BLaER1 (cell line): Measurements from ENCODE around the gene ADGRD1.
A peak's percentile ranks its signal among the peaks of the same experiment; 100 is the strongest.
"Not testable (repeated sequence)": the region's sequence is repeated elsewhere in the genome, so short reads cannot be mapped to it uniquely, and the experiment has no call there.

Experiments
- H3K27ac ChIP-seq: shearing (Covaris generic); formaldehyde crosslinking; 2 replicates; pipeline ENCODE4 v1.8.1; 2022
- H3K27me3 ChIP-seq: shearing (Covaris generic); formaldehyde crosslinking; 2 replicates; pipeline ENCODE4 v1.8.1; 2022
- H3K36me3 ChIP-seq: shearing (Covaris generic); formaldehyde crosslinking; 2 replicates; pipeline ENCODE4 v1.8.1; 2022
- H3K4me1 ChIP-seq: shearing (Covaris generic); formaldehyde crosslinking; 2 replicates; pipeline ENCODE4 v1.8.1; 2022
- H3K4me2 ChIP-seq: shearing (Covaris generic); formaldehyde crosslinking; 2 replicates; pipeline ENCODE4 v1.8.1; 2022
- H3K4me3 ChIP-seq: shearing (Covaris generic); formaldehyde crosslinking; 2 replicates; pipeline ENCODE4 v1.8.1; 2022
- H3K9ac ChIP-seq: shearing (Covaris generic); formaldehyde crosslinking; 2 replicates; pipeline ENCODE4 v1.8.1; 2022
- H3K9me3 ChIP-seq: shearing (Covaris generic); formaldehyde crosslinking; 2 replicates; pipeline ENCODE4 v1.8.1; 2022
- H4K20me1 ChIP-seq: shearing (Covaris generic); formaldehyde crosslinking; 2 replicates; pipeline ENCODE4 v1.8.1; 2022
- Cebpa-rat ChIP-seq: shearing (Covaris generic); IDR thresholded peaks from 2 replicates; pipeline ENCODE4 v1.8.1; 2022

ADGRD1 gene

DNA sequence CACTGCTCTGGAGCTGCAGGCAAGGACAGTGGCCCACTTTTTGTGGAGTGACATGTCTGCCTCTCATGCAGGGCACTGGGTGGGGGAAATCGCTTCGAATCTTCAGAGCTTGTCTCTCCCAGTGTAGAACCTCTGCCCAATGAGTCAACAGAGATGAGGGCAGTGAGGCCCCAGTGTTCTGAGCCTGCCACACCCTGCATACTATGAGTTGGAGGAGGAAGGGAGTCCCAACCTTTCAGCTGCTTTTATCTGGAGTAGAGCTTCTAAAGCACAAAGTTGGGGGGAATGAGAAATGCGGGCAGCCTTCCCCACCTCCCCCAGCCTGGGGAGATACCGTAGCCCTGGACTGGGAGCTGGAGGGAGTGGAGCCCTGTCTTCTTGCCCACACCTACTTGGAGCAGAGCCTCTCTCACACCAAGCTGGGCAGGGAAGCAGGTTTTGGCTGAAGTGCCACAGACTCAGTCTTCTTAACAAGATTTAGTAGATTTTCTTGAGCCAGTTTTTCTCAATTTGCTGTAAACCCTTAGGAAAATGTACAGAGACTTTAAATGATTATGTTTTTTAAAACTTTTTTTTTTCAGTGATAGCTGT is 159.1 kb downstream of the ADGRD1 start:
- Histone ChIP-seq H3K27ac (no peak overlapping the region), H3K4me1 (peaks cover 55% of the 10 kb centered on the region), H3K4me2 (peak overlapping the region; percentile 74), H3K36me3 (peaks cover 20% of the 10 kb centered on the region; the same call in 1 of the 2 replicates), H4K20me1 (no peaks in the 10 kb centered on the region), H3K9me3 (no peaks in the 10 kb centered on the region), H3K27me3 (no peaks in the 10 kb centered on the region), H3K9ac (no peak overlapping the region; the same call in 1 of the 2 replicates), H3K4me3 (no peak overlapping the region)
- no peak for TF ChIP-seq Cebpa-rat

DNA sequence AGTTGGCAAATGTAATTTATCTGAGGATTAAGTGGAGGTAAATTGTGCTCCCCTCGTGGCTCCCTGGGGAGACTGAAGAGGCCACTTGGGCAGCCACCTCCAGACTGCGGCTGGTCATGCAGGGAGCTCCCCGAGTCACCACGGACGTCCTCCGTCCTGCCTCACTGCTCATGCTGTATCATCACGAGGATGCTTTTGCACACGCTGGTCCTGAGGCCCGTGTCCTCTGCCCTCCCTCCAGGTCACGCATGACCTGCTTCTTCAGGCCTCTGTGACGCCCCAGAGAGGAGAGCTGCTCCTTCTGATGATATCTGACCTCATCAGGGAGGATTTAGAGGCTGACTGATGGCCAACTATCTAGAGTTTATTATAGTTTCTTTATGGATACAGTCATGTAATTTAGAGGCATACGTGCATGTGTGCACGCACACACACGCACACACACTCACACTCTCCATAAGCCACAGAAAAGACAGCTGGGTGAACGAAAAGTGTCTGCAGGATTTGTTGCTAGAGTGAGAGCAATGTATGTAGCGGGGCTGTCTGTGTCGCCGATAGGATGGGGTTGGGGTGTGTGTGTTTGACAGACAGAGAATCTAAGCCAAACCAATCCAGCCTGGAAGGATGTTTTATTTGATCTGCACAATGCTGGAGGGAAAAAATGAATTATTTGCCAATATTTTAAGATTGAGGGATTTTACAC is 160.0 kb downstream of the ADGRD1 start:
- H3K4me3 ChIP-seq: no peak overlapping the region
- H3K27ac ChIP-seq: no peak overlapping the region
- H3K9ac ChIP-seq: no peak overlapping the region
- no peaks in the 10 kb centered on the region for H4K20me1 ChIP-seq
- H3K4me2 ChIP-seq: peak overlapping the region; percentile 74
- H3K9me3 ChIP-seq: no peaks in the 10 kb centered on the region
- no peaks in the 10 kb centered on the region for H3K27me3 ChIP-seq
- H3K4me1 ChIP-seq: peaks cover 55% of the 10 kb centered on the region
- no peak for TF ChIP-seq Cebpa-rat
- peaks cover 20% of the 10 kb centered on the region; the same call in 1 of the 2 replicates for H3K36me3 ChIP-seq

DNA sequence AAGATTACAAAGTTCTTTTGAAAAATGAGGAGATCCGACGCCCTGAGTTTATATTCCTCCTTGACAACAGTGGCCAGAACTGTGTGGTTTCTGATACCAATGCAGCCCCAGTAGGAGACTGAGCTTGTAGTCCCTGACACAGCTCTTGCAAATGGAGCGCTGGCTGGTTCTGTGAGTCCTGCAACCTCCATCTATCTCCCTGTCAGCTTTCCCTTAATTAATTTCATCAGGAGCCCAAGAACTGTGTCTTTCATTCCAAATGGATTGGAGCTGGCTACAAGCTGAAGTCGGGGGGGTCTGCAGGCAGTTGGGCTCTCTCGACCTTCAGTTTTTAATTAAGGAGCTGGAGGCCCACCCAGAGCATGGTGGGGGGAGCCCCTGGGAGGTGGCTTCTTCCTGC is 160.6 kb downstream of the ADGRD1 start:
- peaks cover 23% of the 10 kb centered on the region; the same call in 1 of the 2 replicates for H3K36me3 ChIP-seq
- TF ChIP-seq Cebpa-rat: no peak
- H3K9ac ChIP-seq: no peak overlapping the region
- peak overlapping the region; percentile 74 for H3K4me2 ChIP-seq
- H4K20me1 ChIP-seq: no peaks in the 10 kb centered on the region
- no peak overlapping the region for H3K27ac ChIP-seq
- no peak overlapping the region for H3K4me3 ChIP-seq
- no peaks in the 10 kb centered on the region for H3K27me3 ChIP-seq
- H3K9me3 ChIP-seq: no peaks in the 10 kb centered on the region
- H3K4me1 ChIP-seq: peaks cover 55% of the 10 kb centered on the region

DNA sequence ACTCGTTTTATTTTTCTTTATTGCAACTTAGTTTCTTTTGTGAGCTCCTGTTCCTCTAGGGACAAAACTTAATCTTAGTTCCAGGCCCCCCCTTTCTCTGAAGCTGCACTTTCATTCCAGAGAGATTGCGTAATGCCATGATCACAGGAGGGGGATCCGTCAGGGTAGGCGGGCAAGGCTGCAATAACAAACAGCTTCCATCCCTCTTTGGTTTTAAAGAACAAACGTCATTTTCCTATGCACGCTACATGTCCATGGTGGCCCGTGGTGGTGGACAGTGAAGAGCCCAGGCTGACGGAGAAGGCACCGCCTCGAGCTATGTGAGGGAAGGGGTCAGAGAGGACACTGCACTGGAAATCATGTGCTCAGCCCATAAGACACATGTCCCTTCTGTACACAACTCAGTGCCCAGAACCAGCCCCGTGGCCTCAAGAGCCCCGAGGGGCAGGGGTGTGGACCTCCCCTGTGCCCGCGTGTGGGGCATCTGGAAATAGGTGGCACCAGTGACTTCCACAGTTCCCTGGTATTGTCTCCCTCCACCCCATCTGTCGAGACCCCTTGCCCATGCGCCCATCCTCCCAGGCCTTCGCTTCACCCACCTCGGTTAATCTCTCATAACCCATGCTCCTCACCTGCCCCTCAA is 161.4 kb downstream of the ADGRD1 start:
- Histone ChIP-seq H3K36me3 (peaks cover 28% of the 10 kb centered on the region; the same call in 1 of the 2 replicates), H3K27ac (no peak overlapping the region), H3K27me3 (no peaks in the 10 kb centered on the region), H3K4me1 (peaks cover 55% of the 10 kb centered on the region), H3K4me2 (no peak overlapping the region), H3K9ac (0 out of 2 replicates have a peak overlapping the region, but pooled peaks have one; percentile 3), H4K20me1 (no peaks in the 10 kb centered on the region), H3K4me3 (no peak overlapping the region), H3K9me3 (no peaks in the 10 kb centered on the region)
- TF ChIP-seq Cebpa-rat: peak; percentile 88

DNA sequence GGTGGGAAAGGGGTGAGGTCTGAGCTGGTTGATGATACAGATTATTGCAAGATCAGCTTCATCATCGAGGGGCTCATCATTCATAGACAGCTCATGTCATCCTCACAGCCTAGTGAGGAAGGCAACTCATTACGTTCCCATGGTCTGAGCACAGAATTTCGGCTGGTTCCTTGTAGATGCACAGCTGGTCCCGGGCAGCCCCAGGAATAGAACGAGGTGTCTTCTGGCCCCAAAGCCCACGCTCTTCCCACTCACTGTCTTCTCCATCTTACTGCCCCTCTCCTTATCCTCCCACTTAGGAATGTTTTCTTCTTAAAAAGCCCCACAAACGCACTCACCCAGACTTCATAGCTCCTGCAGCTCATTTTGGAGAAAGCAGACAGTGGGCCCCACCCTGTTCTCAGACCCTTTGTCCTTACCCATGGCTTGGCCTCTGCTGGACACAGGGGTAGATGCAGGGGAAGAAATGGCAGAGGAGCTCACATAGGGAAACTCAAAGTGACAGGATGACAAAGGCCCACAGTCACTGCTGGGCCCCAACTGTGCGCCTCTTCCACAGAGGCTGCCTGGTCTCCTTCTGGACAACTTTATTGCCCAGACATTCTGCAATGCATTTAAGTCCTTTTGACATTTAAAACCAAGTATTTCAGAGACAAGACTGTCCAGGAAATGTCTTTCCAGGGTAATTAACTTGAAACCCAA is 162.2 kb downstream of the ADGRD1 start:
- Histone ChIP-seq H3K27me3 (no peaks in the 10 kb centered on the region), H3K4me1 (peaks cover 55% of the 10 kb centered on the region), H4K20me1 (no peaks in the 10 kb centered on the region), H3K36me3 (peaks cover 36% of the 10 kb centered on the region; the same call in 1 of the 2 replicates), H3K9me3 (no peaks in the 10 kb centered on the region), H3K4me2 (peak overlapping the region; percentile 18; the same call in 1 of the 2 replicates), H3K9ac (no peak overlapping the region), H3K27ac (no peak overlapping the region), H3K4me3 (no peak overlapping the region)
- no peak for TF ChIP-seq Cebpa-rat

DNA sequence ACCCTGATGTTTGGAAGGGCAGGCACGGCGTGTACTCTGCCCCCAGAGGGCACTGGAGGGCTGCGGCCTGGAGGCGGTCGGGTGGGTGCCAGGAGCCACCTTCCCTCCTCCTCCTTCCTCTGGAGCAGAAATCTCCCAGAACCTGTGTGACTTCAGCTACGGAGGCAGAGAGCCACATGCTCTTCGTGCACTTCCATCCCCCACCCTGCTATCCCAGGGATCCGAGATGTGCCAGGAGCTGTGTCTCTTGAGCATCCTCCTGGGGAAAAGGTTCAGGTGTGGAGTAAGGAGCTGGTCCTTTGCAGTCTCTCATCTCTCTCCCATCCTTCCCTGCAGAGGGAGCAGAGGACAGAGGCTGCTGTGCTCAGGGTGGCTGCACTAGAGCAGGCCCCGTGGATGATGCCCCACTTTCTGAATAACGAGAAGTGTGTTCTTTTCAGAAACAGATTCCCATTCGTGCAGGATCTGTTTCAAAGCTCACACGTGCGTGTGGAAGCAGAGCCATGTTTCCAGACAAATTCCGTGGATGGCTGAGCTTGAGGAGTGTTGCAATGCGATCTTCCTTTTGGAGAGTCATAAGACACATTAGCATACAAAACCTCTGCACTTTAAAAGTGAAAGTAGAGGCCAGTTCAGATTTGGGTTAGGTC is 162.9 kb downstream of the ADGRD1 start:
- H3K9ac ChIP-seq: no peak overlapping the region
- peaks cover 52% of the 10 kb centered on the region for H3K4me1 ChIP-seq
- no peak overlapping the region for H3K4me3 ChIP-seq
- no peak overlapping the region for H3K27ac ChIP-seq
- peaks cover 36% of the 10 kb centered on the region; the same call in 1 of the 2 replicates for H3K36me3 ChIP-seq
- no peaks in the 10 kb centered on the region for H4K20me1 ChIP-seq
- H3K27me3 ChIP-seq: no peaks in the 10 kb centered on the region
- H3K9me3 ChIP-seq: no peaks in the 10 kb centered on the region
- TF ChIP-seq Cebpa-rat: no peak
- peak overlapping the region; percentile 18; the same call in 1 of the 2 replicates for H3K4me2 ChIP-seq

DNA sequence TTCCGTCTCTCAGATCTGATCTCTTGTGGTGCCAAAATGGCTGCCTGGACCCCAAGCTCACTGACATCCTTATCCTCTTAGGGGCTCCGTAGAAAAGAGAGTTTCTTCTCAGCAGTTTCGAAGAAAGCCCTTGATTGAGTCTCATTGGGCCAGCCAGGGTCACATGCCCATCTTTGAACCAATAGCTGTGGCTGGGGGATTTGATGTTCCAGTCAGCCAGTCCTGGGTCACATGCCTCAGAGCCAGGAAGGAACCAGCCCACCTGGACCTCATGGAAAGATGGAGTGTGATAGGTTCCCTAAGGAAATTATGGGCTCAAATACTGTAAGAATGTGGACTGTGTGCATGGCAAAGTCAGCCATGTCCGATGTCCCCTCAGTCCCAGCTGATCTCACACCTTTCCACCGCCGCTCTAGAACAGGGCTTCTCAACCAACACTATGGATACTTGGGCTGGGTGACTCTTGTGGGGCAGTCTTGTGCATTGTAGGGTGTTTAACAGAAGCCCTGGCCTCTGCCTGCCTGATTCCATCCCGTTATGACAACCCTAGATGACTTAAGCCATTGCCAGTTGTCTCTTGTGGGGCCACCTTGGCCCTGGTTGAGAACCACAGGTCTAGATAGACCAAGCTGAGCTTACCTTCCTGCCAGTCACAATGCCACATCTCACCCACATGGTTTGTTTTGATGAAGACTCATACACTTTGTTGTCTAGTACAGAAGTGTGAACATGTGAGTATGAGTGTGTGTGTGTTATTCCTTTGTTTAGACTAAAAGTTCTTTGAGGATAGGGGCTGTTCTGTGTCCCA is 163.9 kb downstream of the ADGRD1 start:
- no peak overlapping the region for H3K4me2 ChIP-seq
- no peak overlapping the region for H3K9ac ChIP-seq
- H3K9me3 ChIP-seq: no peaks in the 10 kb centered on the region
- no peak overlapping the region for H3K27ac ChIP-seq
- no peak for TF ChIP-seq Cebpa-rat
- H3K27me3 ChIP-seq: no peaks in the 10 kb centered on the region
- no peaks in the 10 kb centered on the region for H4K20me1 ChIP-seq
- H3K36me3 ChIP-seq: peaks cover 36% of the 10 kb centered on the region; the same call in 1 of the 2 replicates
- no peak overlapping the region for H3K4me3 ChIP-seq
- H3K4me1 ChIP-seq: peaks cover 41% of the 10 kb centered on the region

DNA sequence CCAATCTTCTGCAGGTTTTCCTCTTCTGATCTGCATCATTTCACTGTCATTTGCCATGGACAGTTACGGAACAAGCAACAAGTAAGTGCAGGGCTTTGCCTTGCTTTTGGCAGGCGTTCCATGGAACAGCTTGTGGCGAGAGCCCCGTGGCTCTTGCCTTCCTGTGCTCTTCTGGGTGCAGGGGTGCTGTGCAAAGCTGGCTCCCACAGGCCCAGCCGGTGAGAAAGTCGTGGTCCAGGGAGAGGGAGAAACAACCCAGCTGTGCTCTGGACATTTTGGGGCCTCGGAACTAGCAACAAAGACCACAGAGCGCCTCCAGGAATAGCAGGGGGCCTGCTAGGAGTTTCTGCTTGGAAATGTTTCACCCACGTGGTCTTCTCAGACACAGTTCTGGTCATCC is 164.7 kb downstream of the ADGRD1 start:
- no peak overlapping the region for H3K9ac ChIP-seq
- H3K27me3 ChIP-seq: no peaks in the 10 kb centered on the region
- no peak overlapping the region for H3K4me2 ChIP-seq
- no peaks in the 10 kb centered on the region for H3K9me3 ChIP-seq
- H3K4me1 ChIP-seq: peaks cover 34% of the 10 kb centered on the region
- no peak overlapping the region for H3K27ac ChIP-seq
- no peak overlapping the region for H3K4me3 ChIP-seq
- peaks cover 36% of the 10 kb centered on the region; the same call in 1 of the 2 replicates for H3K36me3 ChIP-seq
- TF ChIP-seq Cebpa-rat: no peak
- no peaks in the 10 kb centered on the region for H4K20me1 ChIP-seq

DNA sequence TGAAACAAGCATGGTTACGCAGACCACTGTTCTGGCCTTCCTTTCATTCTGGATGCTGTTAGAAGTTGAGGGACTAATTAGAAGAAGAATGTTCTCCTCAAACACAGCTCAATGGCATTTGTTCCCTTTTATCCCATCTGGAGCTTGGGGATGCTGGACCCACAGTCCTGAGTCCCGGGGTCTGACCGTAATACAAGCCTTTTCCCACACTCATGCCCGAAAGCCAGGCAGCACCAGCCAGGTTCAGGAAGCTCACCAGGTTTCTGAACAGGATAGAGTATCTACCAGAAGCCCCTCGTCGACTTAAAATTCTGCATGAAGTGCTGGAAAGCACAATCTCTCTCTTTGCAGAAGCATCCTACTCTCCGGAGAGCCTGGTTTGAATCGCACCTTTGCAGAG is 165.6 kb downstream of the ADGRD1 start:
- not testable (repeated sequence) for H3K4me2 ChIP-seq, H3K27ac ChIP-seq

More for the DNA sequence above, 165.6 kb downstream of the ADGRD1 start:
- H3K4me1 ChIP-seq: peaks cover 24% of the 10 kb centered on the region
- not testable (repeated sequence) for H3K4me3 ChIP-seq, H3K9ac ChIP-seq, H3K9me3 ChIP-seq, H4K20me1 ChIP-seq, H3K27me3 ChIP-seq
- peaks cover 36% of the 10 kb centered on the region; the same call in 1 of the 2 replicates for H3K36me3 ChIP-seq
